ENCODE data around the gene AK5. TPM values are rescaled to one million over a fixed set of nuclear protein-coding genes. Genes with fewer than 3 reads are reported as not detected.

AK5 gene
- total RNA-seq, 1 donor from 2014 or later = 6.9 TPM

- H3K4me1 ChIP-seq = no peaks in the 10 kb centered on the region
- TF ChIP-seq CTCF (IDR thresholded peaks at IDR 0.05) = no peak
Measured at GRCh38 chr1:77398152-77398551, 116.3 kb downstream of the AK5 start.

GRCh38 chr1:77399250-77400086 is 117.6 kb downstream of the AK5 start:
- Histone ChIP-seq H3K9me3 (no peaks in the 10 kb centered on the region), H3K27me3 (no peaks in the 10 kb centered on the region), H3K27ac (no peak overlapping the region), H3K36me3 (no peaks in the 10 kb centered on the region), H3K4me3 (no peak overlapping the region), H3K4me1 (no peaks in the 10 kb centered on the region)
- TF ChIP-seq POLR2A (IDR thresholded peaks at IDR 0.05) (no peak), CTCF (IDR thresholded peaks at IDR 0.05) (no peak), POLR2AphosphoS5 (IDR thresholded peaks at IDR 0.05; ENCODE audit: insufficient read depth in 1 of 2, low read depth in 1 of 2) (no peak)
- intact Hi-C loops (cut with DNase I) = no loop called here
- DNase-seq (ENCODE audit: extremely low spot score in 2 of 2) = no peak

More at GRCh38 chr1:77398152-77398551, 116.3 kb downstream of the AK5 start:
- no peaks in the 10 kb centered on the region for H3K27me3 ChIP-seq
- no peak for DNase-seq (ENCODE audit: extremely low spot score in 2 of 2)
- H3K9me3 ChIP-seq = no peaks in the 10 kb centered on the region
- no peaks in the 10 kb centered on the region for H3K36me3 ChIP-seq
- H3K4me3 ChIP-seq = no peak overlapping the region
- no peak overlapping the region for H3K27ac ChIP-seq
- intact Hi-C loops (cut with DNase I) = no loop called here

- no peak for TF ChIP-seq POLR2A (IDR thresholded peaks at IDR 0.05)
- no peak for TF ChIP-seq POLR2AphosphoS5 (IDR thresholded peaks at IDR 0.05; ENCODE audit: insufficient read depth in 1 of 2, low read depth in 1 of 2)
- no peak for TF ChIP-seq CTCF (IDR thresholded peaks at IDR 0.05)
- DNase-seq (ENCODE audit: extremely low spot score in 2 of 2) = no peak
- Histone ChIP-seq H3K4me1 (no peaks in the 10 kb centered on the region), H3K4me3 (no peak overlapping the region), H3K36me3 (no peaks in the 10 kb centered on the region), H3K27me3 (no peaks in the 10 kb centered on the region), H3K27ac (no peak overlapping the region), H3K9me3 (no peaks in the 10 kb centered on the region)
- intact Hi-C loops (cut with DNase I) = no loop called here
Measured at GRCh38 chr1:77400781-77401180, 119.0 kb downstream of the AK5 start.

- Histone ChIP-seq H3K27me3 (no peaks in the 10 kb centered on the region), H3K27ac (no peak overlapping the region), H3K4me3 (no peak overlapping the region), H3K4me1 (no peaks in the 10 kb centered on the region), H3K36me3 (no peaks in the 10 kb centered on the region), H3K9me3 (no peaks in the 10 kb centered on the region)
- no peak for DNase-seq (ENCODE audit: extremely low spot score in 2 of 2)
- TF ChIP-seq POLR2AphosphoS5 (IDR thresholded peaks at IDR 0.05; ENCODE audit: insufficient read depth in 1 of 2, low read depth in 1 of 2) = no peak
- no peak for TF ChIP-seq POLR2A (IDR thresholded peaks at IDR 0.05)
- no peak for TF ChIP-seq CTCF (IDR thresholded peaks at IDR 0.05)
- intact Hi-C loops (cut with DNase I) = no loop called here
Measured at GRCh38 chr1:77401384-77401783, 119.6 kb downstream of the AK5 start.

- Histone ChIP-seq H3K4me1 (no peaks in the 10 kb centered on the region), H3K27me3 (no peaks in the 10 kb centered on the region), H3K27ac (no peak overlapping the region), H3K9me3 (no peaks in the 10 kb centered on the region), H3K4me3 (no peak overlapping the region), H3K36me3 (no peaks in the 10 kb centered on the region)
- DNase-seq (ENCODE audit: extremely low spot score in 2 of 2) = no peak
- TF ChIP-seq POLR2AphosphoS5 (IDR thresholded peaks at IDR 0.05; ENCODE audit: insufficient read depth in 1 of 2, low read depth in 1 of 2) (no peak), CTCF (IDR thresholded peaks at IDR 0.05) (no peak), POLR2A (IDR thresholded peaks at IDR 0.05) (no peak)
- intact Hi-C loops (cut with DNase I) = no loop called here
Measured at GRCh38 chr1:77405186-77405585, 123.4 kb downstream of the AK5 start.

Measured in vagina (tissue), 2 donors.